Measurements from ENCODE around the gene AKAP13. TPM values are rescaled to one million over a fixed set of nuclear protein-coding genes. Genes with fewer than 3 reads are reported as not detected.

Gene AKAP13
- total and polyA plus RNA-seq, 2 donors (not counting 1 experiment from before 2014, with no cell fraction given) = 73.8 to 358 TPM

- no CpG with 5 or more reads among the region's 4 CpGs for WGBS (ENCODE audit: insufficient coverage)
- no peaks in the 10 kb centered on the region for H3K27me3 Mint-ChIP-seq
- TF ChIP-seq EZH2 (IDR thresholded peaks at IDR 0.05; ENCODE audit: borderline replicate concordance, insufficient read depth, low read depth, low read length, poor library complexity, severe bottlenecking) (no peak), CTCF (IDR thresholded peaks at IDR 0.05) (no peak)
- peak overlapping the region; percentile 98 for H3K4me3 Mint-ChIP-seq
- peak; percentile 48 for ATAC-seq (ENCODE audit: low read depth)
- Histone ChIP-seq H4K20me1 (ENCODE audit: control insufficient read depth, insufficient read depth, low read length, poor library complexity, severe bottlenecking) (no peaks in the 10 kb centered on the region), H3K27me3 (replicated peaks in 1 of 4; ENCODE audit: control extremely low read depth in 1 of 4, control insufficient read depth in 3 of 4, insufficient read depth in 4 of 4, low read length in 3 of 4) (no peaks in the 10 kb centered on the region), H3K9ac (ENCODE audit: low read length) (peak overlapping the region; percentile 84), H3K27ac (ENCODE audit: low read length in 2 of 2) (peak overlapping the region; percentile 84 to 85), H3K9me3 (ENCODE audit: control extremely low read depth in 1 of 3, control insufficient read depth in 2 of 3, insufficient read depth in 1 of 3, low read length in 2 of 3) (no peaks in the 10 kb centered on the region), H3K4me1 (ENCODE audit: control insufficient read depth in 2 of 2, insufficient read depth in 2 of 2, low read length in 2 of 2) (peaks cover 68 to 70% of the 10 kb centered on the region in 2 donors), H2AFZ (ENCODE audit: insufficient read depth, low read depth, low read length, poor library complexity, severe bottlenecking) (no peak overlapping the region), H3K36me3 (replicated peaks in 1 of 2; ENCODE audit: control extremely low read depth in 1 of 2, control insufficient read depth in 1 of 2, extremely low read depth in 1 of 2, insufficient read depth in 2 of 2, low read length in 1 of 2) (peaks cover 18 to 44% of the 10 kb centered on the region in 2 experiments), H3K4me2 (replicated peaks; ENCODE audit: low read depth, low read length, poor library complexity, severe bottlenecking) (peak overlapping the region; percentile 76), H3K4me3 (ENCODE audit: control extremely low read depth in 1 of 5, extremely low read depth in 1 of 5, insufficient read depth in 1 of 5, low read depth in 2 of 5, low read length in 4 of 5) (peak overlapping the region; percentile 76 to 95 (median 81)), H3K79me2 (ENCODE audit: control insufficient read depth, insufficient read depth, low read length) (peaks cover 62% of the 10 kb centered on the region)
- intact Hi-C loops (cut with micrococcal nuclease) = loop anchor here (5.0 kb wide), 1 partner anchor 108 kb away; no protein-coding TSS in a partner anchor
- peaks cover 78% of the 10 kb centered on the region for H3K4me1 Mint-ChIP-seq
- H3K9me3 Mint-ChIP-seq (ENCODE audit: insufficient read depth) = no peaks in the 10 kb centered on the region
- ChIA-PET CTCF (interaction anchor here (1.1 to 3.8 kb wide), 4 partner anchors 13 to 394 kb away, joined by 3 to 25 read pairs (median 6); no protein-coding TSS in a partner anchor), POLR2A (interaction anchor here (0.6 to 5.0 kb wide), 2 partner anchors 14 to 349 kb away, joined by 4 to 49 read pairs; no protein-coding TSS in a partner anchor)
- peak overlapping the region; percentile 98 for H3K27ac Mint-ChIP-seq
- peak; percentile 48 for DNase-seq
These were observed 310.3 kb downstream of the AKAP13 start for GRCh38 chr15:85690561-85691231.

Data from B cell (primary cell).